Stomach (tissue), 4 donors: ENCODE results near the gene CREB1.

Source experiments
- EP300 ChIP-seq: sonication (generic); formaldehyde crosslinking; IDR thresholded peaks from one replicate; pipeline ENCODE4 v1.6.1; 2017; ENCODE audit warnings: antibody characterized with exemption
- POLR2A ChIP-seq, 4 donors: fragments of 450-650 bp; IDR thresholded peaks; one replicate each; pipeline ENCODE4 v1.6.1; 2016; ENCODE audit warnings: antibody characterized with exemption in 4 of 4, control low read depth in 2 of 4, mild to moderate bottlenecking in 1 of 4, moderate library complexity in 1 of 4
- POLR2AphosphoS5 ChIP-seq, 3 donors: sonication (generic); formaldehyde crosslinking; IDR thresholded peaks; one replicate each; pipeline ENCODE4 v1.6.1; 2016; ENCODE audit warnings: antibody characterized with exemption in 3 of 3
- TF ChIP-seq, protein P1 (sequence below), 7 experiments: fragments of 450-650 bp in 4 of 7; fragments of 200-600 bp in 3 of 7; sonication (generic) in 3 of 7; IDR thresholded peaks; one replicate each; pipeline ENCODE4 v1.5.1; 2016 to 2019; ENCODE audit warnings: antibody characterized with exemption in 7 of 7, control low read depth in 2 of 7, mild to moderate bottlenecking in 1 of 7

DNA sequence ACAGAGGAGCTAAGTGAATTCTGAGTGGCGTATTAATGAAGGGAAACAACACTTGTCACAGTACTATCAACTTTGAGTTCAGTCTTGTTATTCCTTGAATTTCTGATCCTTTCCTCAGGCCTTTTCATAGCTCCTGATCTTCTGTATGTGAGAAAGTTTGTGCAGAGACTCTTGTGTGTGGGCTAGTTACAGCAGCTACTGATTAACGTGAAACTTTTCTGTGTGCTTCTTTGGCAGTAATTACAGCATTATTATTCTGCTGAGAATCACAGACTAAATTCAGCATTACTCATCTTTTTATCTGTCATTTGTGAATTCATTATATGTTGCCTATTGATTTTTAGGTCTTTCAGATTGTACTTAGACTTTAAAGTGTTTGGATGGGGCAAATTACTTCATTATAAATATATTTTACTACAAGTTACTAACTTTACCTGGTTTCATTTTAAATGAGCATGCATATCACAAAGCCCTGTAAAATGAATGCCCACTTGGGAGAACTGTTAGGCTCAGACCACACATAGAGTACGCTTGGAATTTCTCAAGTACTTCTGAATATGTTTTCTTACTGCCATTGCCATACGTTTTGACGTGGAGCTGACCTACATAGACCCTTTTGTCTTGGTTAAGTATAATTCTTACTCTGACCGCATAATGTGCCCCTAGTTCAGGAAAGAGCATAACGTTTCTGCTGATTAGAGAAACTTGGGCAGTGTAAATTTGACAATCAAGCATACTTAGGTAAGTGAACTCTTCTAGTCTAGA, 36.2 kb downstream of the CREB1 start:
- TF ChIP-seq EP300, result no peak
- no peak for TF ChIP-seq POLR2A (IDR thresholded peaks at IDR 0.05)
- TF ChIP-seq, protein P1, sequence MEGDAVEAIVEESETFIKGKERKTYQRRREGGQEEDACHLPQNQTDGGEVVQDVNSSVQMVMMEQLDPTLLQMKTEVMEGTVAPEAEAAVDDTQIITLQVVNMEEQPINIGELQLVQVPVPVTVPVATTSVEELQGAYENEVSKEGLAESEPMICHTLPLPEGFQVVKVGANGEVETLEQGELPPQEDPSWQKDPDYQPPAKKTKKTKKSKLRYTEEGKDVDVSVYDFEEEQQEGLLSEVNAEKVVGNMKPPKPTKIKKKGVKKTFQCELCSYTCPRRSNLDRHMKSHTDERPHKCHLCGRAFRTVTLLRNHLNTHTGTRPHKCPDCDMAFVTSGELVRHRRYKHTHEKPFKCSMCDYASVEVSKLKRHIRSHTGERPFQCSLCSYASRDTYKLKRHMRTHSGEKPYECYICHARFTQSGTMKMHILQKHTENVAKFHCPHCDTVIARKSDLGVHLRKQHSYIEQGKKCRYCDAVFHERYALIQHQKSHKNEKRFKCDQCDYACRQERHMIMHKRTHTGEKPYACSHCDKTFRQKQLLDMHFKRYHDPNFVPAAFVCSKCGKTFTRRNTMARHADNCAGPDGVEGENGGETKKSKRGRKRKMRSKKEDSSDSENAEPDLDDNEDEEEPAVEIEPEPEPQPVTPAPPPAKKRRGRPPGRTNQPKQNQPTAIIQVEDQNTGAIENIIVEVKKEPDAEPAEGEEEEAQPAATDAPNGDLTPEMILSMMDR (IDR thresholded peaks at IDR 0.05), result no peak
- TF ChIP-seq POLR2AphosphoS5 (IDR thresholded peaks at IDR 0.05), result no peak
